ENCODE data around the gene APOF. TPM values are rescaled to one million over a fixed set of nuclear protein-coding genes. Genes with fewer than 3 reads are reported as not detected.

APOF gene
- total RNA-seq, 1 donor from 2014 or later: not detected

DNA sequence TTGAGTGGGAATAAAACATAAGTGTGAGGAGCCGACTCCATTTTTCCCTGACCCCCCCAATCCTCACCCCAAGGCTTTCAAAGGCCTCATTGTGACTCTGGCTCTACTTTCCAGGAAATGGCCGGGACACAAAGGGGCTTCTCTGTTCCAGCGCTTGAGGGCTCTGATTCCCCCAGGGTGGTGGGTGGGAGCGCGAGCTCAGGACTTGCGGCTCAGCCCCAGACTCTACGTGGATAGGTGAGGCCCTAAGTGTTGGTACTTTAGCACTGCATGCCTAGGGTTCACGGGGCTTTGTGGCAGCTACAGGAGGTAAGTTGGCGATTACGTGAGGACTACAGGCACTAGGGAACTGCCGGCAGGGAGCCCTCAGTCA lies 47.4 kb downstream of the APOF start:
- TF ChIP-seq, protein P1, sequence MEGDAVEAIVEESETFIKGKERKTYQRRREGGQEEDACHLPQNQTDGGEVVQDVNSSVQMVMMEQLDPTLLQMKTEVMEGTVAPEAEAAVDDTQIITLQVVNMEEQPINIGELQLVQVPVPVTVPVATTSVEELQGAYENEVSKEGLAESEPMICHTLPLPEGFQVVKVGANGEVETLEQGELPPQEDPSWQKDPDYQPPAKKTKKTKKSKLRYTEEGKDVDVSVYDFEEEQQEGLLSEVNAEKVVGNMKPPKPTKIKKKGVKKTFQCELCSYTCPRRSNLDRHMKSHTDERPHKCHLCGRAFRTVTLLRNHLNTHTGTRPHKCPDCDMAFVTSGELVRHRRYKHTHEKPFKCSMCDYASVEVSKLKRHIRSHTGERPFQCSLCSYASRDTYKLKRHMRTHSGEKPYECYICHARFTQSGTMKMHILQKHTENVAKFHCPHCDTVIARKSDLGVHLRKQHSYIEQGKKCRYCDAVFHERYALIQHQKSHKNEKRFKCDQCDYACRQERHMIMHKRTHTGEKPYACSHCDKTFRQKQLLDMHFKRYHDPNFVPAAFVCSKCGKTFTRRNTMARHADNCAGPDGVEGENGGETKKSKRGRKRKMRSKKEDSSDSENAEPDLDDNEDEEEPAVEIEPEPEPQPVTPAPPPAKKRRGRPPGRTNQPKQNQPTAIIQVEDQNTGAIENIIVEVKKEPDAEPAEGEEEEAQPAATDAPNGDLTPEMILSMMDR (conservative IDR thresholded peaks at IDR 0.05; ENCODE audit: low read depth, low read length): no peak
- peak overlapping the region; percentile 95 for H3K4me3 ChIP-seq (ENCODE audit: low read depth, low read length)
- DNase-seq (ENCODE audit: low read depth): no peak

DNA sequence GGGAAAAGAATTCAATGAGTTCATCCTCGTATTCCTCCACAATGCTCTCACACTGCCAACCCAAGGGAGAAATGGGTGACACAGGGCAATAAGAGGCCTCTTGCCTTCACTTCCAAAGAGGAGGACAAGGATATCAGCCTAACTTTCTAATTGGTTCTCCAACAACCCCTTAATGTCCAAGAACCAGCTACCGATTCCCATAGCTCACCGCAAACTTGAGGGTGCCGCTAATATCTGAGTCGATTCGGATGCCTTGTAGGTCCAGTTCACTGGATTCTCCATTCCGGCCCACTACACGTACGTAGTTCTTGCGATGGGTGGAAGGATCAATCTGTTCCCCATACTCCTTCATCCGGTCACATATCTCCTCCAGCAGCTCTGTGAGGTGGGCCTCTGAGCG lies 51.7 kb downstream of the APOF start:
- no peak for DNase-seq (ENCODE audit: low read depth)
- no peak overlapping the region for H3K4me3 ChIP-seq (ENCODE audit: low read depth, low read length)
- TF ChIP-seq, protein P1 (conservative IDR thresholded peaks at IDR 0.05; ENCODE audit: low read depth, low read length): no peak

Other genes with a start within 250 kb of the APOF start
- 3,901 and 5,792 TPM in 2 replicates for gene RPL41, start 246.2 kb downstream of the APOF start, total RNA-seq
- gene ZC3H10, start 244.6 kb downstream of the APOF start, total RNA-seq: 1.8 and 2.7 TPM in 2 replicates
- gene ESYT1, start 234.6 kb downstream of the APOF start, total RNA-seq: 384 and 464 TPM in 2 replicates
- 119 and 133 TPM in 2 replicates for gene MYL6B, start 210.3 kb downstream of the APOF start, total RNA-seq
- gene MYL6, start 204.5 kb downstream of the APOF start, total RNA-seq: 3,822 and 3,955 TPM in 2 replicates
- 34.9 and 43.9 TPM in 2 replicates for gene SMARCC2, start 173.4 kb downstream of the APOF start, total RNA-seq
- 25.1 and 48.4 TPM in 2 replicates for gene RNF41, start 140.9 kb downstream of the APOF start, total RNA-seq
- 22.7 and 60.8 TPM in 2 replicates for gene NABP2, start 138.5 kb downstream of the APOF start, total RNA-seq
- gene SLC39A5, start 132.8 kb downstream of the APOF start, total RNA-seq: not detected in 2 replicates
- gene ANKRD52, start 104.5 kb downstream of the APOF start, total RNA-seq: 29.6 and 31.3 TPM in 2 replicates
- 10.9 and 18.8 TPM in 2 replicates for gene COQ10A, start 95.9 kb downstream of the APOF start, total RNA-seq
- 133 and 174 TPM in 2 replicates for gene CS, start 62.5 kb downstream of the APOF start, total RNA-seq
- 141 and 155 TPM in 2 replicates for gene CNPY2, start 46.9 kb downstream of the APOF start, total RNA-seq
- gene PAN2, start 28.9 kb downstream of the APOF start, total RNA-seq: 12.1 and 15.0 TPM in 2 replicates
- 13.4 and 26.1 TPM in 2 replicates for gene IL23A, start 24.0 kb downstream of the APOF start, total RNA-seq
- gene STAT2, start 2.8 kb downstream of the APOF start, total RNA-seq: 39.2 and 48.2 TPM in 2 replicates
- 30.2 and 35.0 TPM in 2 replicates for gene TIMELESS, start 86.6 kb upstream of the APOF start, total RNA-seq
- not detected in 2 replicates for gene MIP, start 91.8 kb upstream of the APOF start, total RNA-seq
- gene SPRYD4, start 105.7 kb upstream of the APOF start, total RNA-seq: 1.6 and 2.1 TPM in 2 replicates
- gene GLS2, start 125.3 kb upstream of the APOF start, total RNA-seq: 0.29 and 2.9 TPM in 2 replicates
- gene RBMS2, start 159.0 kb upstream of the APOF start, total RNA-seq: 23.9 and 31.0 TPM in 2 replicates